ENCODE data around the gene LCN2.

Gene LCN2

DNA sequence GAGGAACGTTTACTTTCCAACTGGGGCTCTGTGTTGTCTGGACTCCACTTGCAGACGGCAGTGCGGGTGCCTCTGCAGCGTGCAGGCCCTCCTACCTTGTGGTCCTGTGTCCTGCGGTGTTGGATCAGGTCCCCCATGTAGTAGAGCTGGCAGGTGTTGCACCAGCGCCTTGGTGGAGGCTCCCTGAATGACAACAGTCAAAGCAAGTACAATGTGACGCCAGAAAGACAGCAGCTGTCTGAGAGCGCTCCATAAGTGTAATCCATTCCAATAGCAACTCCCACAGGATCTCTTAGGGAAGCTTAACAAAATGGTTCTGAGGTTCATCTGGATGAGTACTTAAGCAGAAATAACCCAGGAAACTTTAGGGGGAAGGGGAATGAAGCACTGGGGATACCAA is 20.7 kb downstream of the LCN2 start:
- DNase-seq = peak; percentile 7 to 58

DNA sequence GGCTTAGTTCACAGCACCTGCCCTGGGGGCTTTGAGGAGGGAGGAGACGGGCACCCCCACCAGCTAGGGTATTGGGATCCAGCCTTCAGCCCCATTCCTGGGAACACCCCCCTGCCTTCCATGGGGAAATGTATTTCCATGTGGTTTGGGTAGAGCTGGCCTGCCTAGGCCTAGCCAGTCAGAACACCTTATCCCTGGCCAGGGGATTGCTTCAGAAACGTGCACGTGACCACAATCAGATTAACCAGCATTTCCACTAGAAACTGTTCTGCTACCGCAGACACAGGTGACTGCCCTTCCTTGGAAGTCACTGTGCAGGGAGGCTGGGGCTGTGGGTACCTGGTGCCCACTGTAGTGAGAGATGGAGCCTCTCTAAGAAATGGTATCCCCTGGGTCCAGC is 24.8 kb downstream of the LCN2 start:
- DNase-seq = no peak

DNA sequence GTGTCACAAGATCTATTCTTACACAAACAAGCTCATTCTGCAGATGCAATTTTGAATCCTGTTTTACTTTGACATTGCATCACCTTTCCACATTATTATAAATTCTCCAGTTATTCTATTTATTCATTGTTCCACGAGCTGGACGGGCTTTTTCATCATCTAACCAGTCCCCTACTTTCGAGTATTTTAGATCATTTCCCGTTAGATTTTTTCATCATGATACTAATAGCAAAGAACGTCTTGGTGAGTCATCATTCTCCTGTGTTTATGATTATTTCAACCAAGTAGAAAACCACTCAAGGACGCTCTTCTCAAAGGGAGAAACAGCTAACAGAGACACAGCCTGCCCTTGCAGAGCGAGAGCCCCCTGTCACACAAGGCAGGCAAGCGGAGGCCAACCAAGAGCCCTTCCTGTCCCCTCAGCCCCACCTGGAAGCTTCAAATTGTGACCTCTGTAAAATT is 25.9 kb downstream of the LCN2 start:
- DNase-seq = no peak

DNA sequence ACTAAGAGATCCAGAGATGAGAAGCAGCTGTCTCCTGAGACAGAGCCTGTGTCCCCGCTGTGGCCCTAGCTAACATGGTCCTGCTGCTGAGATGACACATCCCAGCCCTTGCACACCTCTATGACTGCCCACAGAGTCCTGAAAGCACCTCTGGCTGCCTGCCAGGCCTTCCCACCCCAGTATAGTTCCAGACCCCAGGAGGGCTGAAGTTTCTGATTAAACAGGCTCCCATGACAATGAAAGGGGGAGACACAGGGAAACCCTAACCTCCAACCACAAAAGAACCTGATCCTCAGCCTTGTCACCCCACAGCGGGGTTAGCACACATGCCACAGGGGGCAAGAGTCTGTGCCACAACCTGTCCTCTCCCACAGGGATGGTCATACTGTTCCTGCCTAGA is 26.5 kb downstream of the LCN2 start:
- no peak for DNase-seq

DNA sequence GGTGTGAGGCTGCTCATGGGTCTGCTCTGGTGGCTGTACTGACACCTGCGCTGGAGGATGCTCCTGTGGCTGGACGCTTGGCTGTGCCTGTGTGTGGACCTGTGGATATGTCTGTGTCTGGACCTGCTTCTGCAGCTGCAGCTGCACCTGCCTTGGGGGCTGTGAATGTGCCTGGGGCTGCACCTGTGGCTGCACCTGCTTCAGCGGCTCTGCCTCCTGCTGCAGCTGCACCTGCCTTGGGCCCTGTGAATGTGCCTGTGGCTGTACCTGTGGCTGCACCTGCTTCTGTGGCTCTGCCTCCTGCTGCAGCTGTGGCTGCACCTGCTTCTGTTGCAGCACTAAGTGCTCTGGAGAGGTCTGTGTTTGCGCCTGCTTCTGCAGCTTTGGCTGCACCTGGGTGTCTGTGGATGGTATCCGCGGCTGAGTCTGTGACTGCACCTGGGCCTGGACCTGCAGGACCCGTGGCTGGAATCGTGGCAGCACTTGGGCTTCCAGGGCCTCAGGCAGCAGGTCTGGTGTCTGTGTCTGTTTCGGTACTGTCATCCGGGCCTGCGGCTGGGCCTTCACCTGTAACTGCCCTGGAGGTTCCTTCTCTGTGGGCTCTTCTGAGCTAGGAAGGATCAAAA is 29.7 kb downstream of the LCN2 start:
- DNase-seq = no peak

DNA sequence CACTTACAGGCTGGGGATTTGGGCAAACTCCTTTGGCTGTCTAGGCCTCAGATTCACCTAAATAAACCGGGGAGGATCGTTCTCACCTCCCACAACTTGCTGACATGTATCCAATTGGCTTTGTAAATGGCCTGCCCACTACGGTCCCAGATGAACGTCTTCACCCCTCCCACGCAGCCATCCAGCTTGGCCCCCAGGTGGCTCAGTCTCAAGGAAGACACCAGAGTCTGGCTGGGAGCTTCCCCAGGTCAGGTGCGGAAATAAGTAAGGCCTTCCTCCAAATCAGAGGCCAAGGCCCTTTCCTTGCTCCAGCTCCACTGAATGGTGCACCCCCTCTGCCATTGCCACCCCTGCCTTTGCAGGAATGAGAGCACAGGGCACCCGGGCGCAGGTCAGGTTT is 30.7 kb downstream of the LCN2 start:
- no peak for DNase-seq

DNA sequence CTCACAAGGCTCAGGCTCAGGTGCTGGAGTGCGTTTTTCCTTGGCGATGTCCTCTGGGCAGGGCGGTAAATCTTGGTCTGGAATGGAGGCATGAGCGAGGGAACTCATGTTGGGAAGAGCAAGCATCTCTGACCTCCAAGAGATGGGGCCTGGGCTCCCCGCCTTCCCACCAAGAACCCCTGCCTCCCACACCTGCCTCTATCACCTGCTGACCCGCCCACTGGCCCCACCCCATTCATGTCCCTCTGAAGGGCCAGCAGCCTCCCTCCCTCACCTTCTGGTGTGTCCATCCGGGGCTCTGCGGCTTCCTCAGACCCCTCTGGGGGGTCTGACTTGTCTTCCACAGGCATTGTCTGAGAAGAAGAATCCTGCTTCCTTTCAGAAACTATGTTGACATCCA is 31.2 kb downstream of the LCN2 start:
- no peak for DNase-seq

DNA sequence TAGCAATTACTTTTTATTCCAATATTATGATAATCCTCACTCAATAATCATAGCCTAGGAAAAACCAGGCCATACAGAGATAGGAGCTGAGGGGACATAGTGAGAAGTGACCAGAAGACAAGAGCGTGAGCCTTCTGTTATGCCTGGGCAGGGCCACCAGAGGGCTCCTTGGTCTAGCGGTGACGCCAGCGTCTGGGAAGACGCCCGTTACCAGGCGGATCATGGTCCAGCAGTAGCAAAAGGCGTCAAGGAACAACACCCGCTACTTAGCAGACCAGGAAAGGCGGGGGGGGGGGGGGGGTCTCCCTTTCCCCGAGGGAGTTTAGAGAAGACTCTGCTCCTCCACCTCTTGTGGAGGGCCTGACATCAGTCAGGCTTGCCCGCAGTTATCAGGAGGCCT is 32.2 kb downstream of the LCN2 start:
- DNase-seq = peak in 1 of 2 experiments; percentile 41

DNA sequence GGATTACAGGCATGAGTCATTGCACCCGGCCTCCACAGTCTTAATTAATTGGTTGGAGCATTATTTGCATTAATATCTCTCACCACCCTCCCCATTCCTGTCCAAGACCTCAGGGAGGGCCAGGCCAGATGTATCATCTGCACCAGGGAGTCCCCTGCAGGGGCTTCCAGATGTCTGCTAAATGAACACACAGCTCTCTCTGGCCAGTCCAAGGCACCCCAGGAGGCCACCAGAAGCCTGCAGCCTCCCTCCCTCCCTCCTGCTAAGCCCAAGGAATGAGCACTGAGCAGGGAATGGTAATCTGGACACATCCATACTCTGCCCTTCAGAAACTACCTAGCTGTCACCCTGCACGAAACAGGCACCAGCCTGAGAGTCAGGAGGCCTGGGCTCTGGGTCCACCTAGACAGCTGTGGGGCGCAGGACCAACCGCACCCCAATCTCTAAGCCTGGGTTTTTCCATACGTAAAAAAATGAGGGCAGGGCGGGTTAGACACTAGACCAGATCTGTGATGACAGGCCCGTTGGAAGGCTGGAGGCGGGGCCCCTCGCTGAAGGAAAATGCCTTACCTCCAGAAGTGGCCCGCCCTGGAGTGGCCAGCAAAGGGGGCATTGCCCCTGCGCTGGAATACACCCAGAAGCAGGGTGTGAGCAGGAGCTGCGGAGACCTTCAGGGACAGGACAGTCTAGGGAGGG is 33.8 kb downstream of the LCN2 start:
- no peak for DNase-seq

DNA sequence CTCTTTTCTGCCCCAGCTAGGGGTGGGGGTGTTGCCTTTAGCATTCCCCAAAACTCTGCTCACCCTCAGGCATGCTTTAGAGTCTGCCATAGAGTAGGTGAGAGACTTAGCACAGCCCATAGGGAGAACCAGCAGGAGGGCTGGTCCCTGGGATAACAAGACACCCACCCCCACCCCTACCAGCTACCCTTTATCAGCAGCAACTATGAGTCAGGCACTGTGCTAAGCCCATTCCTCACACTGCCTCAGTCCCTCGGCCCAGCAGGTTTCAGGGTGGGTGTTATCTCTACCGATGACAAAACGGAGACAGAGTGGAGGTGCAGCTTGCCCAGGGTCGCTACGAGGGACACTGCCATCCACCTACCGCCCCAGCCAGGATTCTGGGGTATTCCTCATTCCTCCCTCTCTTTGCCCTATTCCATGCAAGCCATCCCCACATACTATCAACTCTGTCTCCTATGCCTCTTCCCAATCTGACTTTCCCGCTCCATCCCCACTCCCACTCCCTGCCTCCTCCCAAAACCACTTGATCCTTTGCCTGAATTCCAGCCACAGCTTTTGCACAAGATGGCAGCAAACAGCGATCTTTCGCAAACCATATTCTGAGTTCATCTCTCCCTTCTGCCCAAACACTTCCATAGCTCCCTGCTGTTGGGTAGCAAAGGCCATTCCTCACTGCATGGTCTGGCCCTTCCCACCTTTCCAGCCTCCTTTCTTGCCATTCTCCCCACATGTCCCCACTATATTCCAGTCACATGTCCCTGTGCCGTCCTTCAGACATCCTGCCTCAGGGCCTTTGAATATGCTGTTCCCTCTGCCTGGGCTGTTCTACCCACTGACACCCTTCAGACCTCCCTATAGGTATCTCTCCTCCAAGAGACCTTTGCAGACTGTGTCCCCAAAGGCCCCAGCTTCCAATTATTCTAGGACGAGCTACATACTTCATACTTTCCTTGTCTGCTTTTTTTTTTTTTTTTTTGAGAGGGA is 37.0 kb downstream of the LCN2 start:
- DNase-seq = no peak

DNA sequence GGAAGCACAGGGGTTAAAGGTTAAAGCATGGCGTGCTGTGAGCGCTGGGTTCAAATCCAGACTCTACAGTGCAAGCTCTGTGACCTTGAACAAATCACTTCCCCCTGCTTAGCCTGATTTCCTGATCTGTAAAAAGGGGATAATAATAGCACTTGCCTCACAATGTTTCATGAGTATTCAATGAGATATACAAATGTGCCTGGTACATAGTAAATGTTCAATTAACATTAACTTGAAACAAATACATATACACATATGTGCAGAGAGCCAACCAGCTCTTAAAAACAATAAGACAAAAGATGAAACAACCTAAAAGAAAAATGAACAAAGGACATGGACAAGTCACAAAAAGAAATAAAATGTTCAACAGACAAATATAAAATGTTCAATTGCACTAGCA is 38.1 kb downstream of the LCN2 start:
- no peak for DNase-seq

DNA sequence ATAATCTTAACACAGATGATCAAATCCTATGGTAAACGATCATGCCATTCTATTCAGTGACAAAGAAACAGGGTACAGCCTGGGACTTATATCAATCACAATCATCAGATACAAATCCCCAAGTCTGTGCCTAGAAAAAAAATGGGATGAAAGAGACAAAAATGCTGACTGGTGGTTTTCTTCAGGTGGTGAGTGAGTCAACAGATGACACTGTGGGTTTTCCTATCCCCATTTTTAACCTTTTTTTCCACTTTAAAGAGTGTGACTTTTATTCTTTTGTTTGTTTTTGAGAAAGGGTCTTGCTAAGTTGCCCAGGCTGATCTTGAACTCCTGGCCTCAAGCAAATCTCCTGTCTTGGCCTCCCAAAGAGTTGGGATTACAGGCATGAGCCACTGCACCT is 39.0 kb downstream of the LCN2 start:
- no peak for DNase-seq

DNA sequence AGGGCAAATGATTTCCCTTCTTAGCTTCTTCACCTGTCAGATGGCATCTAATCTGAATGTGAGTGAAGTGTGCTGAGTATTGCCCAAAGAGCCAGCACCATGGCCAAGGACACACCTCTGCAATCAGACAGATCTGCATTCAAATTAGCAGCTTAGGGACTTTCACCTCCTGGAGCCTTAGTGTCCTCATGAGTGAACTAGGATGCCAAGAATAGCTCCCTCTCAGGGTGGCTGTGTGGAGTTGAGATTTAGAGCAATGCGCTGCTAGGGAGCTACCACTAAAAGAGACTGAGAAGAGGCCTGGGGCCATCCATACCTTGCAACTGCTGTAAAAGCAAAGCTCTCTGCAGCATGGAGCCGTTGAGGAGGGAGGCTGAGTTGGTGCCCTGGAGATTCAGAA is 40.8 kb downstream of the LCN2 start:
- DNase-seq = peak in 1 of 2 experiments; percentile 12

DNA sequence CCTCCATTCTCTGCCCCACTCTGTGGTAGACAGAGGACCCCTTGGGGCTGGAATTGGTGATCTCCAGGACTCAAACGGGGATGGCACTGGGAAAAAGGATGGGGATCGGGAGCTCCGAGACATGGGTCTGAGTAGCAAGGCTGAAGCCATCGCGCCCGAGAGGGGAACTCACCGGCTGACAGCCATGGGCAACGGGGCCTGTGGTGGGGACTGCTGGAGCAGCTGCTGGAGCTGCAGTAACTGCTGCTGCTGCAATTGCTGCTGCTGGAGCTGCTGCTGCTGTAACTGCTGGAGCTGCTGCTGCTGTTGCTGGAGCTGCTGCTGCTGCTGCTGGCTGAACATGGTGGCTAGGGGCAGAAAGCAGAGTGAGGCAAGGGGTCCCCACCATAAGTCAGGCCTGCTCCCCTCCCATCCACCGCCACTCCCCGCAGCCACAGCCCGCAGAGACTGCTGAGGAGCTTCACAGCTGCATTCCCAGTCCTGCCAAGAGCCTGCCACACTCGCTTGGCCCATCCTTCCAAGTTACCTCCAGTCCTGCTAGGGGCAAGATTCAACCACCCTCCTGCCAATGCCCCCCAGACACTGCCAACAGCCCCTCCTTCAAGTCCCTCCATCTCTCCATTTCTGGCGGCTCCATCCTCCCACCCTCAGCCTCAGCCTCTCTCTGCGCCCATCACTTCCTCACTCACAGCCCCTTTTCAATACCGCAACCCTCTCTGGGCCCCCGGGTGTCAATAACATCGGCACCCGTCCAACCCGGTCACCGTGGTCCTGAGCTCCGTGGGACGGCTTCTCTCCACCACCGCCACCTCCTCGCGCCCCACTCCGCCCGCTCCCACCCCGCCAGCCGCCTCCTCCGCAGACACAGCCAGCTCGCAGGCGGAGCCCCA is 41.5 kb downstream of the LCN2 start:
- DNase-seq = peak in 1 of 2 experiments; percentile 10

DNA sequence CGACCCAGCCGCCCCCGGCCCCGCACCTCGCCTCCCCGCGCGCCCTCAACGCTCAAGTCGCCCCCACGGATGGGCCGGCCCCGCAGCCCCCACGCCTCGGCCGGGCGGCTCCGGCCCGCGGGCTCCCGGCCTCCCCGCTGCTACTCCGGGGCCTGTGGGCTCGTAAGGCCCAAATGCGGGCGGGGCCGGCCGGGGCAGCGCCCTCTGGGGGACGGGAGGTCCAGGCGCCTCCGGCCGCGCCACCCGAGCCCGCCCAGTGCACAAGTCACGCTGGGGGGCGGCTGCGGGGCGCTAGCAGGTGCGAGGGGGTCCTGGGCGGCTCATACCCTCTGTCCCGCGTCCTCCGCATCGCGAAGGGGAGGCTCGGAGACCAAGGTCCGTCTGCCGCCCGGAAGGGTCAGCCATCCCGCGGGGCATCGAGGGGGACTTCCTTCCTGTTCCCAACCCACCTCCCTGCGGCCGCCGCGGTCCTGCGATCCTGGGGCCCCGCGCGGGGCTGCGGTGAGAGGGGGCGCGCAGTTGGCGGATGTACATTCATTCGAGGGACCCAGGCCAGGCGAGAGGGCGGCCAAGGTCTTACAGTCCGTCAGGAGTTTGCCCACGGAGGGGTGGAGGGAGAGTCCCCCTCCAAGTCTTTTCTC is 42.3 kb downstream of the LCN2 start, which contains the start of gene CIZ1:
TSS of gene CIZ1 (minus strand) at position 167 of the 641 bp plus-strand sequence. CDS start 715 bp downstream, outside the sequence.
- peak in 1 of 2 experiments; percentile 77 for DNase-seq

DNA sequence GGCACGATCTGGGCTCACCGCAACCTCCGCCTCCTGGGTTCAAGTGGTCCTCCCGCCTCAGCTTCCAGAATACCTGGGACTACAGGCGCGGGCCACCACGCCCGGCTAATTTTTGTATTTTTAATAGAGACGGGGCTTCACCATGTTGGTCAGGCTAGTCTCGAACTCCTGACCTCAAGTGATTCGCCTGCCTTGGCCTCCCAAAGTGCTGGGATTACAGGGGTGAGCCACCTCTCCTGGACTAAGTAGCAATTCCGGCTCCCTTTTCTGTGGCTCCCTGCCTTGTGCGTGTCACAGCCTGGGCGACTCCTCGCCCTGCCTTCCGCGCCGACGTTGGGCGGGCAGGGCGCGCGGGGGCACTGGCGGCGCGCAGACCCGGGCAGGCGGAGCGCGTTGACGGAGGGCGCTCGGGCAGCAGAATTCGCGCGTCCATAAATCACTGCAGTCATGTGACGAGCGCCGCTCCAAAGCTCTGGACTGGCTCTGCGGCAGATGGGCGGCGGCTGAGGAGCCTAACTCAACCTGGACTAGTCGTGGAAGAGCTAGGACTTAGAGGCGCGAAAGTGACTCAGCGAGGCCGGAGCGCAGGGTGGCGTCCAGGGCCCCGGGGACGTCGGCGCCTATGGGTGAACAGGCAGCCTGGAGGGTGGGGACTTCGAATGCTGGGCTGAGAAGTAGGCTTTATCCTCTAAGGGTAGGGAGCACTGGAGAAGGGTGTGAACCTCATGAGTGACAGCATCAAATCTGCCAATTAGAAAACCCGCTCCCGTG is 43.5 kb downstream of the LCN2 start:
- DNase-seq = peak; percentile 61 to 88

DNA sequence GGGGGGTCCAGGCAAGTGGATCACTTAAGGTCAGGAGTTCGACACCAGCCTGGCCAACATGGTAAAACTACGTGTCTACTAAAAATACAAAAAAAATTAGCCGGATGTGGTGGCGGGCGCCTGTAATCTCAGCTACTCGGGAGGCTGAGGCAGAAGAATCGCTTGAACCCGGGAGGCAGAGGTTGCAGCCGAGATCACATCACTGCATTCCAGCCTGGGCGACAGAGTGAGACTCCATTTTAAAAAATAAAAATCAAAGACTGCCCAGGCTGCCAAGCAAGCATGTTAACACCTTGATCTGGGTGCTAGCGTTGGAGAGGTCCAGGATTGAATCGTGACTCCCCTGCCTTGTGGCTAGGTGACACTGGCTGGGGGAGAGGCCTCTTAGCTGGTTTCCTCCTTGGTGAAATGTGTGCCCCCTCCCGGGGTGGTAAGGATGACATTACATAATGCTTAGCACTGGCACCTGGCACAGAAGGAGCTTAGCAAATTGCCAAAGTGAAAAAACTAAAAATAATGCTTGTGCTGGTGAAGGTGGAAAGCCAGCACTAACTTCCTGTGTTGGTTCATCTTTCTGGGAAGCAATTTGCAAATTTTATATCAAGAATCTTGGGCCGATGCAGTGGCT is 44.3 kb downstream of the LCN2 start:
- no peak for DNase-seq

DNA sequence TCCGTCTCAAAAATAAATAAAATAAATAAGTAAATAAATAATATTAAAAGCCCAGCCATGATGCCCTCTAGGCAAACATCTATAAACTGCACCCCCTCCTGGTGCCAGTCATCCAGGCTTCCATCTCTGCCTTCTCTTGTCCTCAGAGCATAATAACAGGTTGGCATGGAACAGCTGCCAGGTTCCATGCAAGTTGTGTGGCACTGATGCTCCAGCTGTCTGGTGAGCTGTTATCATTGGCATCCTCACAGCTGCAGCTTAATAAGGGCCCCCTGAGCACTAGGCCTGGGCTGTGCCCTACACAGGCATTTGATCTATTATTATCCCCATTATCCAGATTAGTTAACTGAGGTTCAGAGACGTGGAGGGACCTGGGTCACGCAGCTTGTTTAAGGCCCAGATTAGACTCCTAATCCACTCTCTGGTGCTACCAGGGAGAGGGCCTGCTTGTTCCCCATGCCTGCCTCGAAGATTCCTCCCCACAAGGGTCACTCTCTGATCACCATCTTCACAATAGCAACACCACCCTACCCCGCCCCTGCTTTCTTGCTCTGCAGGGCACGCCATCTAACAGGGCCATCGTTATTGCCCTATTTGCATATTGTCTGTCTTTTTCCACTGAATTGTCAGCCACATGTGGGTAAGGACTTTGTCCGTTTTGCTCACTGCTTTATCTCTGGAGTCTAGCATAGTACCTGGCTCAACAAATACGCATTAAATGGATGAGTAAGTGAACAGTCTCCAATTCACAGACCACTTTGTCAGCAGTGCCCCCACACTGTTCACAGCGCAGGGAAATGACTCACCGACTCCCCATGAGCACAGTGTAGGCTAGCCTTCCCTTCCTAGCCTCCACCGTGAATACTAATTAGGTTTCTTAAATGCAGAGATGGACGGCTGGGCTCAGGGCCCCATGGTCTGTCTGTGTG is 52.5 kb downstream of the LCN2 start:
- DNase-seq = peak in 1 of 2 experiments; percentile 14

DNA sequence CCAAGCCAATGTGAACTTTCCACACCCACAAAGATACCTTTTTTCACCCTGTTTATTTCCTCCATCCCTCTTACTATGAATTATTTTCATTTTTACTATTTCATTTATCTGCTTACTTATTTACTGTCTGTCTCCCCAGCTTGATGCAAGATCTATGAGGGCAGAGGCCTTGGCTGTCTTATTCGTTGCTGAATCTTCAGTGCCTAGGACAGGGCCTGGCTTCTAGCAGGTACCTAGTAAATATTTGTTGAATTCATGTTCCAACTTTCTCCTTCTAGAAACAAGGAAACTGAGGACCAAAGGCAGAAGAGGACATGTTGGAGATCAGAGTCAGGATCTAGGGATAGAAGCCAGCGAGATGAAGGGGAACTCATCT is 53.4 kb downstream of the LCN2 start:
- no peak for DNase-seq

Data from NCI-H526 (cell line).